Measurements from ENCODE around the gene ANKHD1.

ANKHD1 gene

GRCh38 chr5:140524003-140524402 lies 122.4 kb downstream of the ANKHD1 start:
- no peak for ATAC-seq (ENCODE audit: low read depth)
- Histone ChIP-seq H3K36me3 (ENCODE audit: low read depth) (peaks cover 68% of the 10 kb centered on the region), H3K9me3 (ENCODE audit: severe bottlenecking) (no peaks in the 10 kb centered on the region), H3K27ac (ENCODE audit: poor library complexity, severe bottlenecking) (no peak overlapping the region), H3K4me1 (ENCODE audit: insufficient read depth, poor library complexity, severe bottlenecking) (no peaks in the 10 kb centered on the region), H3K4me3 (ENCODE audit: severe bottlenecking) (no peak overlapping the region), H3K27me3 (ENCODE audit: insufficient read depth, poor library complexity, severe bottlenecking) (no peaks in the 10 kb centered on the region)
- no peak for DNase-seq (ENCODE audit: low spot score)
- TF ChIP-seq CTCF (IDR thresholded peaks at IDR 0.05; ENCODE audit: poor library complexity, severe bottlenecking): no peak

DNA sequence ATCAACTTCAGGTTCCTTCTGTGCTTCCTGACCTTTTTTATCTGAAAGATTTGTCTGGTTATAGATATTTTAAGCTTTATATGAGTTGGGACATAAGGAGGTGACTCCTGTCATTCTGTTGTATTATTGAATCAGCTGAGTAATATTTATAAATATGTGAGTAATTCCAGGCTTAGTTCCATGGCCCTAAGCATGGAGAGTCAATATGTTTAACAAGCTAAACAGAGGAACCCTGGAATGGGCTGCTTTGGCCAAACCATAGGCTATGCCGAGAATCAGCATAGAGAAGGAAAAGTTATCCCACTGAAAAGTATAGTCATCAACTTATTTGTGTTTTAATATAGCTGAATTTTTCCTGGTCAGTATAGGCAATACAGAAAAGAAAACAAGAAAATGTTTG lies 138.6 kb downstream of the ANKHD1 start:
- ATAC-seq (ENCODE audit: low read depth) (no peak), DNase-seq (ENCODE audit: low spot score) (no peak)
- no peak overlapping the region for H3K4me3 ChIP-seq (ENCODE audit: severe bottlenecking)
- H3K27me3 ChIP-seq (ENCODE audit: insufficient read depth, poor library complexity, severe bottlenecking): no peaks in the 10 kb centered on the region
- H3K9me3 ChIP-seq (ENCODE audit: severe bottlenecking): no peaks in the 10 kb centered on the region
- no peak for TF ChIP-seq CTCF (IDR thresholded peaks at IDR 0.05; ENCODE audit: poor library complexity, severe bottlenecking)
- no peaks in the 10 kb centered on the region for H3K4me1 ChIP-seq (ENCODE audit: insufficient read depth, poor library complexity, severe bottlenecking)
- H3K27ac ChIP-seq (ENCODE audit: poor library complexity, severe bottlenecking): no peak overlapping the region
- H3K36me3 ChIP-seq (ENCODE audit: low read depth): peaks cover 86% of the 10 kb centered on the region

DNA sequence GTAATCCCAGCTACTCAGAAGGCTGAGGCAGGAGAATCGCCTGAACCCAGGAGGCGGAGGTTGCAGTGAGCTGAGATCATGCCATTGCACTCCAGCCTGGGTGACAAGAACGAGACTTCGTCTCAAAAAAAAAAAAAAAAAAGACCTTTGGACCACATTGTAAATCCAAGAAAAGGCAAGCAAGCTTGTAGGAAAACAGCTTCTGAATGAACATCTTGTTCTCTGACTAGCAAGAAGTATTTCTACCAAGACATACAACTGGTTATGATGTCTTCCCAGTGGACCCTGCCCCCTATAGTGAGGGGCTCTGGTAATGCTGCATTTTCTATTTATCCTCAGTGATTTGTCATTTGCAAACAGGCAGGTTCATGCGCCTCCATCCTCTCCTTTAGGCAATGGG lies 141.3 kb downstream of the ANKHD1 start:
- H3K4me3 ChIP-seq (ENCODE audit: severe bottlenecking): no peak overlapping the region
- H3K27ac ChIP-seq (ENCODE audit: poor library complexity, severe bottlenecking): no peak overlapping the region
- peaks cover 9% of the 10 kb centered on the region for H3K4me1 ChIP-seq (ENCODE audit: insufficient read depth, poor library complexity, severe bottlenecking)
- no peaks in the 10 kb centered on the region for H3K27me3 ChIP-seq (ENCODE audit: insufficient read depth, poor library complexity, severe bottlenecking)
- ATAC-seq (ENCODE audit: low read depth) (no peak), DNase-seq (ENCODE audit: low spot score) (no peak)
- no peaks in the 10 kb centered on the region for H3K9me3 ChIP-seq (ENCODE audit: severe bottlenecking)
- no peak for TF ChIP-seq CTCF (IDR thresholded peaks at IDR 0.05; ENCODE audit: poor library complexity, severe bottlenecking)
- H3K36me3 ChIP-seq (ENCODE audit: low read depth): peaks cover 61% of the 10 kb centered on the region

DNA sequence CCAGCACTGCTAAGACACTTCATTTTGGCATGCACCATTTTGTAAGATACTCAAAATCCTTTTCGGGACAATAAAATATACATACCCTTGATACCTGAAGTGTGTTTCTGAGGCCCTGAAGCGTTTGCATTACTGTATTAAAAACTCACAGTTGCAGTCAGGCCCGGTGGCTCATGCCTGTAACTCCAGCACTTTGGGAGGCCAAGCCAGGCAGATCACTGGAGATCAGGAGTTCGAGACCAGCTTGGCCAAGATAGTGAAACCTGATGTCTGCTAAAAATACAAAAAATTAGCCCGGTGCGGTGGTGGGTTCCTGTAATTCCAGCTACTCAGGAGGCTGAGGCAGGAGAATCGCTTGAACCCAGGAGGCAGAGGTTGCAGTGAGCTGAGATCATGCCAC lies 143.4 kb downstream of the ANKHD1 start:
- Histone ChIP-seq H3K4me3 (ENCODE audit: severe bottlenecking) (no peak overlapping the region), H3K36me3 (ENCODE audit: low read depth) (peaks cover 52% of the 10 kb centered on the region), H3K4me1 (ENCODE audit: insufficient read depth, poor library complexity, severe bottlenecking) (peaks cover 9% of the 10 kb centered on the region), H3K27ac (ENCODE audit: poor library complexity, severe bottlenecking) (no peak overlapping the region), H3K9me3 (ENCODE audit: severe bottlenecking) (no peaks in the 10 kb centered on the region), H3K27me3 (ENCODE audit: insufficient read depth, poor library complexity, severe bottlenecking) (no peaks in the 10 kb centered on the region)
- DNase-seq (ENCODE audit: low spot score) (no peak), ATAC-seq (ENCODE audit: low read depth) (no peak)
- no peak for TF ChIP-seq CTCF (IDR thresholded peaks at IDR 0.05; ENCODE audit: poor library complexity, severe bottlenecking)

GRCh38 chr5:140545606-140546005 lies 144.0 kb downstream of the ANKHD1 start:
- no peak for TF ChIP-seq CTCF (IDR thresholded peaks at IDR 0.05; ENCODE audit: poor library complexity, severe bottlenecking)
- H3K4me1 ChIP-seq (ENCODE audit: insufficient read depth, poor library complexity, severe bottlenecking): peaks cover 9% of the 10 kb centered on the region
- H3K4me3 ChIP-seq (ENCODE audit: severe bottlenecking): no peak overlapping the region
- no peak overlapping the region for H3K27ac ChIP-seq (ENCODE audit: poor library complexity, severe bottlenecking)
- H3K9me3 ChIP-seq (ENCODE audit: severe bottlenecking): no peaks in the 10 kb centered on the region
- H3K36me3 ChIP-seq (ENCODE audit: low read depth): peaks cover 52% of the 10 kb centered on the region
- no peak for ATAC-seq (ENCODE audit: low read depth)
- no peak for DNase-seq (ENCODE audit: low spot score)
- H3K27me3 ChIP-seq (ENCODE audit: insufficient read depth, poor library complexity, severe bottlenecking): no peaks in the 10 kb centered on the region
